HG03558 (cell line): Measurements from ENCODE around the gene TUBGCP2.

Experiments
- ATAC-seq: cut with Tn5 transposase; IDR thresholded peaks from one replicate; pipeline ENCODE4 v1.9.1; 2021; ENCODE audit warnings: moderate number of reproducible peaks; ENCODE audit not compliant: unreplicated experiment; ENCODE audit errors: extremely low read depth

The TUBGCP2 gene

DNA sequence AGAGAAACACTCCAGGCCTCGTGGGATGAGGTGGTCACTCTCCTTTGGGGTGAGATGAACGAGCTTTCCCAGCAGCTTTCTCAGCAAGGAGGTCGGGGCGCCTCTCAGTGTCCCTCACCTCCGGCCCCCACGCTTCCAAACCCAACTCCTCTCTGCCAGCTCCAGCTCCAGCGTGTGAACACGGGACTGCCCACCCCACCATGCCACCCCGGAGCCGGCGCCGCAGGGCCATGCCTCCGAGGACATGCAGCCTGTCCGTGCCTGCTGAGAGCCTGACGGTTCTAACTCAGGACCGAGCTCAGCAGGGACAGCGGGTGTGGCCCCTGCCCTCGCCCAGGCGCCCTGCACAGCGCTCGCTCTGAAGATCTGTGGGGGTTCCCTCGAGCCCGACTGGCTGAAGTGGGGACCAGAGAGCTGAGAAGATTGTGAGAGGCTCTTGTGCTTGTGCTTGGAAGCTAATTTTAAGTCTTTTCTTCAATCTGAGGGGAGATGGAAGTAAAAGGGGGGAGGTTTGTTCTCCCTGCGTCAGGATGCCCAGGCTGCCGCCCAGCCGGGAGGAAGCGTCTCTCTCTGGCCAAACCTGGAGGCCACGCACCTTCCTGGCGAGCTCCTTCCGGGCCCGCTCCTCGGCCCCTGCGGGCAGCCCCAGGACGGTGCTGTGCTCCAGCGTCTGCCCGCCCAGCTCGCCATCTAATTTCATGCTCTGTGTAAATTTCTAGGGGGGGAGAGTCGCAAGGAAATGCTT, 26.9 kb downstream of the TUBGCP2 start:
- no peak for ATAC-seq

DNA sequence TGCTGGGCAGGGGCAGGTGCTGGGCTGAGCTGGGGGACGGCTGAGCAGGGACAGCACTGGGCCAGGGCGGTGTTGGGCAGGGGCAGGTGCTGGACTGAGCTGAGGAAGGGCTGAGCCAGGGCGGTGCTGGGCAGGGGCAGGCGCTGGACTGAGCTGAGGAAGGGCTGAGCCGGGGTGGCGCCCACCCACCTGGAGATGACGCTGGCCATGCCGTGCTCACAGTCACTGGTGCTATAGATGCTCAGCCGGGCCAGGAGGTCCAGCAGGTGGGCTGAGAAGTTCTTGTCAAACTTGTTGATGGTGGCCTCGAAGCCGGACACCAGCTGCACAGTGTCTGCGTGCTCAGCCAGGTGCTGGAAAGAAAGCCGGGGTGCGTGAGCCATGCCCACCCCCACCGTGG, 27.6 kb downstream of the TUBGCP2 start:
- ATAC-seq, result no peak

DNA sequence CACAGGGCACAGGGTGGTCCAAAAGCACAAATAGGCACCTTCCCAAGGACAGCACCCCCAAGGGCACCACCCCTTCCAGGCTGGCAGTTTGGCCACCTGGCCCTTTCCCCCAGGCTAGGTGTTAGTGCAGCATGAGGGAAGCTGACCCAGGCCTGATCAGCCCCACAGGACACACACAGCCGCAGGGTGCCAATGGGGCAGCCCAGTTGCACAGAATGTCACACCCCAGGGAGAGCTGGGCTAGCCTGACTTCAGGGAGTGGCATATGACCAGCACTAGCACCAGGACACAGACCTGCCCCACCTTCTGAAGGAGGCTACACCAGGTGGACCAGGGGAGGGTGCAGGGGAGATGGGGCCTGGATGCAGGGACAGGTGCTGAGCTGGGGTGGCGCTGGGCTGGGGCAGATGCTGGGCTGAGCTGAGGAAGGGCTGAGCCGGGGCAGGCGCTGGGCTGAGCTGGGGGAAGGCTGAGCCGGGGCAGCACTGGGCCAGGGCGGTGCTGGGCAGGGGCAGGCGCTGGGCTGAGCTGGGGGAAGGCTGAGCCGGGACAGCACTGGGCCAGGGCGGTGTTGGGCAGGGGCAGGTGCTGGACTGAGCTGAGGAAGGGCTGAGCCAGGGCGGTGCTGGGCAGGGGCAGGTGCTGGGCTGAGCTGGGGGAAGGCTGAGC, 28.1 kb downstream of the TUBGCP2 start:
- ATAC-seq, result no peak

DNA sequence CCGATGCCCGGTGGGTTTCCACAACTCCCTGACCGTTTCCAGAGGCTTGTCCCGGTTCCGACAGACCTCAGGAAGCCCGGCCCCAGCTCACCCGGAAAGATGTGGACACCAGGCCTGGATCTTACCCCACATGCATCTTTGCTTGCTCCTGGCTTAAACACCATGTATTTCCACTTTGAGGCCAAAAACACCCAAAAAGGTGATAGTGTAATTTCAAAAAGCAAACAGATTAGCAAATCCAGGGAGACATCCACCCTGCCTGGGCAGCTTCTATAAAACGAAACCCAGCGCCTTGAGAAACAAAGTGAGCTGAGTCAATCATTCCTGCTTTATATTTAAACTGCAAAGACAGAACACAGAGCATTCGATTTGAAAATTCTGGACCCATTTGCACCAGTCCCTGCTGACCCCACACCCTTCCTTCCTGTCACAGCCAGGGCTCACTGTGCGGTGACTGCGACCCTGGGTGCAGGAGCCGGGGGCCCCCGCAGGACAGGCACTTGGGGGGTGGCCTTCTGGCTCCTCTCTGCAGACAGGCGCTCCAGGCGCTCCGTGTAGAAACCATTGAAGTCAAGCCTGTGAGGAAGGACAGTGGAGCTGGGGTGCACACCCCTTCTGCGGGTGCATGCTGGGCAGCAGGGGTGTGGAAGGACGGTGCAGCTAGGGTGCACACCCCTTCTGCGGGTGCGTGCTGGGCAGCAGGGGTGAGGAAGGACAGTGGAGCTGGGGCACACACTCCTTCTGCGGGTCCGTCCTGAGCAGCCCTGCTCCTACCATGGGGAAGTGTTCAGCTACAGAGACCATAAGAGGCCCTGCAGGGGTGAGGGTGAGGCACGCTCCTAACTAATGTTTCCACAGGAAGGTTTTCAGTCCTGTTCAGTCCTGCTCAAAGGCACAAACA, 29.1 kb downstream of the TUBGCP2 start:
- ATAC-seq, result no peak

DNA sequence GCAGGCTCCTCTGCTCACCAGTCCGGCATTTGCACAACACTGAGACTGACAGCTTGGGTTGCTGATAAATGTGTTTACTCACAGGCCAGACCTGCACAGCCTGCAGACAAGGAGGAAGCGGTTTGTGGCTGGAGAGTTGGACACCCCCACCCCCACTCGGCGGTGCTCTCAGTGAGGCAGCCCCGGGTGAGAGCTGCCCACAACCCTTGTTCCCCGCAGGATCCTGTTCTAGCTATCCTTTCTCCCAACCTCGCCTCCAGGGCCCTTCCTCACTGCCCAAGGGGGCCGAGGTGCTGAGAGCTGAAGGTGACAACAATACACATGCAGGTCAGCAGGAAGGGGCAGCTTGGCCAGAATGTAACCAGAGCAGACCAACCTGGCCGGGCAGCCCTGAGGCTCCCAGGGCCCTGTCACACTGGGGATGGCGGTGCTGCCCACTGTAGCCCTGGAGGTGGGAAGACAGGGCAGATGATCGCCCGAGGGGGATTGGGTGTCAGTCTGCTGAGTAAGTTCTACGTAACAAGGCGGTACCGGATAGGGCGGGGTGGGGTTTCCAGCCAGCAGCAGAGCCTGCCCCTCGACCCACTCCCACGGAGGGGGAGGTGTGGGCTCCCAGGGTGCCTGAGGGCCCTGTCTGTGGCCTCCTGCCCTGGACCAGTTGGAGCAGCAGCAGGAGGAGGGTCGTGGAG, 30.0 kb downstream of the TUBGCP2 start:
- no peak for ATAC-seq

DNA sequence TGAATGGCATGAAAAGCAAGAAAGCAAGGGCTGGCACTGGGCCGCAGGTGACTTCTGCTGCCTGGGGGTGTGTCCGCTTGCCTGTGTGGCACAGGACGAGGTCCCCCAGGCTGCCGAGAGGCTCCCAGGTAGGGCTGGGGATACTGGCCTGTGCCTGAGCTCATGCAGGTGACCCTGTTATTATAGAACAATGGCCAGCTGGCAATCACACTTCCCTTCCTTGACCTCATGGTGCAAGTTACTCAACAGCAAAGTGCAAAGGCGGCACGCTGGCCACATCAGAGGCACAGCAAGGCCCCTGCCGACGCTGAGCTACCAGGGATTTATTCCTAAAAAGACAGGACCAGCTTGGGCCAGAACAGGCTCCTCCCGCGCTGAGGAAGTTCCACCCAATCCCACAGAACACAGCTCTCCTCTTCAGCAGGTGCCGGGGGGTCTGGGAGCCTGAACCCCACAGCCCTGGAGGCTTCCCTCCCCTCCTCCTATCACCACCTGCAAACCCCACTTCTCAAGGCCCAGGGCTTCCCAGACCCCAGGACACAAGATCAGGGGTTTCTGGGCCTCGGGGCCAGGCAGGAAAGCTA, 30.6 kb downstream of the TUBGCP2 start:
- ATAC-seq, result no peak

DNA sequence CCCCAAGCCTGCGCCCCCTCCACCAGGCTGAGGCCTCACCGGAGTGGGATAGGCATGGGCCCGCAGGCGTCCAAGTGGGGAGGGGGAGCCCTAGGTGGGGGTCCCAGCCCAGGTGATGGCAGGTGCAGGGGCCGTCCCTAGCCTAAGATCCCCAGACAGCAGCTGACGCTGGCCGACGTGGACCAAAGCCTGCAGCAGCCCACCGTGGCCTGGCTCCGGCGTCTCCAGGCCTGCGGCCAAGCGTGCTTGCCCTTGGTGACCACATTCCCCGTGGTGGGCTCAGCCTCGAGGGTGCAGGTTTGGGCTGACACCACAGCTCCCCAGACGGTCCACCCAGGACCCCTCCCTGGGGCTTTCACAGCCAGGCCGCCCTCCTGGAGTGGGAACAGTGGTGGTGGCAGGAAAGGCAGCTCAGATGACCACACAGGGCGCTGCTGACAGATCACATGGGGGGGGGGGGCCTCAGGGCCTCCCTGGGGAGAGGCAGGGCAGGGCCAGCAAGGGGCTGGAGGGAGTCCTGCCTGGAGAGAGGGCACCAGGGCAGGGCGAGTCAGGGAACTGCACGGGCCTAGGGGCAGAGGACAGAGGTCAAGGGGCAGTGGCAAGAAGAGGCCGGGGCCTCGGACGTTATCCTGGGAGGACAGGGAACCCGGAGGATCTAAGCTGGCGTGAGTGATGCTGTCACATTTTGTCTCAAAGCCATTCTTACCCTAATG, 31.2 kb downstream of the TUBGCP2 start:
- no peak for ATAC-seq

DNA sequence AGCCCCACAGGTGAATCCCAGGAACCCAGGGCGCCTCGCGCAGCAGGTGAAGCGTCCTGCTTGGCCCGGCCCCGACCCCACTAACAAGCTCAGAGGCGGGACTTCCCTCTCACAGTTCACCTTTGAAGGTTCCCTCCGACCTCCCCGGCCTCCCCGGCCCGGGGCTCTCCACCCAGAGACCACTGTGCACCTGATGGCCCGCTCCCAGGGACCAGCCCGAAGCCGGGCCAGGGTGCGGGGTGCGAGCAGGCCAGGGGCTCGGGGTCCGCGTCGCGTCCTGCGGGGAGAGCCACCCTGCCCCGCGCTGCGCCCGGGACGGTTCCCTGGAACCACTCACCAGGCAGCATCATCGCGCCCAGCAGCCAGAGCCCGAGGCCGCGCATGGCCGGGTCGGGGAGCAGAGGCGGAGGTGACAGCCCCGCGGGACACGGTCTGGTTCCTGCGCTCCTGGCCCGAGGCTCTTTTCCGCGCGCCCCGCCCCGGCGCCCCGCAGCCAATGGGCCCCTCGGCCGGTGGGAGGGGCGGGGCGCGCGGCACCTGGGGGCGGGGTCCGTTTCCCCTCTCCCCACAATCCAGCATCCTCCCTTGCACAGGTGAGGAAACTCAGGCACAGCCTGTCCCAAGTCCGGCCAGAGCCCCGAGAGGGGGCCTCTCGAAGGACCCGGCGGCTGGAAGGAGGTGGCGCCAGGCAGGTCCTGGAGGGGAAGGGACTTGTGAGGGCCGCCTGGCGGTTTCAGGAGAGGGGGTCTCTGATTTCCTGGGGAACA, 32.1 kb downstream of the TUBGCP2 start, which contains the start of gene ADAM8:
Gene ADAM8 (minus strand): TSS at position 434 of the 767 bp plus-strand sequence. CDS start 51 bp downstream, at position 383.
- ATAC-seq, result no peak

DNA sequence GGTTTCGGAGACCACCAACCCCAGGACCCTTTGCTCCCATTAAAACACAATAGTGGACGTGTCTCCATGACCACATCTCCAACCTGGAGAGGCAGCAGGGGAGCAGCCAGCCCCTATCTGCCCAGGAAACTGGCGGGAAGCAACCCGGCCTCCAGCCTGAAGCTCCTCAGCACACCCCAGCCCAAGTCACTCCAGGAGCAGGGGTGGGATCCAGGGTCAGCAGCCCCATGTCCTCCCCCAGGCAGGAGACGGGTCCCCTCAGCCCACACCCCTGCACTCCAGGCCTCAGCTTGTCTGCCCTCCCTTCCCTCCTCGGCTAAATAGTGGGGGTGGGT, 32.6 kb downstream of the TUBGCP2 start:
- ATAC-seq, result no peak

DNA sequence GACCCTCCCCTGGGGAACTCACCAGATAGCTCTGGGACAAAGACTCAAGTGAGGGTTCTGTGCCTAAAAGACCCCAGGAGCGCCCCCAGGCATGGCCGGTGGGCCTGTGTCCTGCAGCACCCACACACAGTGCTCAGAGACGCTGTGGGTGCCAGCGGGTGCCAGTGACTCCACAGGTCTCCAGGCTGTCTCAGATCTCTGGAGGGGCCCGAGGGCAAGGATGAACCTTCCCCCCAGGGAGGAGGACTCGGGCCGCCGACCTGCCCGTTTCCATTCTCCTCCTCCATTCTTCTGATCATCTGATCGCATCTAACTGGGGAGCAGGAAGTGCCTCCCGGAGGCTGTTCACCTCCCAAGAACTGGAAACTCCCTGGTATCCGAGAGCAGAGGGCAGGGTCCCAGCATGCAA, 33.0 kb downstream of the TUBGCP2 start:
- ATAC-seq, result peak; percentile 23

DNA sequence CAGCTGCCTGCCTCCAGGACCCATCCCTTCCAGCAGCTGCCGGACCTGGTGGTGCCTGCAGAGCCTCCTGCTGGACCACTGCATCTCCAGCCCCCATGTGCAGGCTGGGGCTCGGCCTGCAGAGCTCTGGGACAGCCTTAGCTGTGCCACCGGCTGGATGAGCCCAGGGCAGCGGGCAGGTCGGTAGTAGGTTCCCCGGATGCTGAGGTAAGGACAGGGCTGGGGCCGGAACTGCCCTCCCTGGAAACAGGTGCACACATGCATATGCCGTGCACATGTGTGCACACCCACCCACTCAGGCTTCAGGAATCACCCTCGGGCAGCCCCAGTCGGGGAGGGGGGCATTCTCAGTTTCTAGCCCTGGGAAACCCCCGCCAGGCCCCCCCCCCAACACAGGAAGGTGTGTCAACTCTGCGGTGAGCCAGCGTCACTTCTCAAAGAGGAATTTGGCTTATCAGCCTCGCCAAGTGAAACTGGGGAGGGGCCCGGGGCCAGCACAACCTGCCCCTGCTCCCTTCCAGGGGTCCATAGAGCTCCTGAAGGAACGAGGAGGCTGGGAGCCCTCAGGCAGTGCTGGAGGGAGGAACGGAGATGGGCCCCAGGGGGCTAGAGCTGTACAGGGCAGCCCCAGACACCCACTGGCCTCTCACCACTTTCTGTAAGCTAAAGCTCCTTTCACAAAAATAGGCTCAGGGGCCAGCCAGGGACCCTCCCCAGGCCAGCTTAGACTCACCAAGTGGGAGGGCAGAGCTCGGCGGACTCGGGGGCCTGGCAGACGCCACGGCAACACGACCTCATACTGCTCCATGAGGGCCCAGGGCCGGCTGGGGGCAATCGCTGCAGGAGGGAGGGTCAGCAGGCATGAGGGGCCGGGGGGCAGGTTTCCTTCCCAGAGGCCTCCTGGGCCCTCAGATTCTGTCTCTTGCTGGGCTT, 33.7 kb downstream of the TUBGCP2 start:
- ATAC-seq, result peak; percentile 27

DNA sequence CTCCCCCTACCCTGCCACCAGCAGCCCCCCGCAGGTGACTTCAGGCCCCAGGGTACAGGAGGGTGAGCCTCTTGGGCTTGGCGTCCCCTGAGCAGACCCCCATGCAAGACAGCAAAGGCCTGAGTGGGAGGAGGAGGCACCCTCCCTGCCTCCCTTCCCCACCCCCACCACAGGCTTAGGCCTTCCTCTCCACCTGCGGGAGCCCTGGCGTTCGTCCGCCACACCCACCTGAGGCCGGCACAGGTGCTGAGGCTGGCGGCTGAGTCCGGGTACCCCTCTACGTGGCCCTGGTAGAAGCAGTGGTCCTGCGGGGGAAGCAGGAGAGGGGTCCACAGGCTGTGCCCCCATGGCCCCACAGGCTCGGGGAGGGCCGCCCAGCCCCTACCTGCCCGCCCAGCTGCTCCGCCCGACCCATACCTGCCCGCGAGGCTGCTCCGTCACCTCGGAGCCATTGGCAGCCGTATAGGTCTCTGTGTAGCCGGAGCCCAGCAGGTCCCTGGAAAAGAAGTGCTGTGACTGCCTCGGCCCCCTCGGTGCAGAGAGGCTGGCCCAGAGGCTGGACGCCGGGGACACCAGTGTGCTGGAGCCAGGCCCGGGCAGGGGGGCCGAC, 35.0 kb downstream of the TUBGCP2 start:
- no peak for ATAC-seq

DNA sequence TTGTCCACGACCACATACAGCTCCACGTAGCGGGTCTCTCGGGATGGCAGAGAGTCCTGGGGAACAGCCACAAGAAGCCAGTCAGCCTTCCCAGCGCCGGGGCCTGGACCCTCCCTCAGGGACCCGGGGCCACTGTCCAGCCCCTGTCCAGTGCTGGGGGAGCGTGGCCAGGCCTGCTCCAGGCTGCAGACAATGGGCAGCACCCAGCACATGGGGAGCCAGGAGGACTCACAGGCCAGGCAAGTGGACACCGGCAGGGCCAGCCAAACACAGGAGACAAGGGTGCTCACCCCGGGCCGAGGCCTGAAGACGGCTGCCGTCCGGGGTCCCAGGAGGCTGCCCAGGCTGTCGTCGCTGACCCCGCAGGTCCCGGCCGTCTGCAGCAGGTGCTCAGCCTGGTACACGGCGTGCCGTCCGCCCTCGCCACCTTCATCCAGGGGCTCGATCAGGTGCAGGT, 35.7 kb downstream of the TUBGCP2 start:
- no peak for ATAC-seq

DNA sequence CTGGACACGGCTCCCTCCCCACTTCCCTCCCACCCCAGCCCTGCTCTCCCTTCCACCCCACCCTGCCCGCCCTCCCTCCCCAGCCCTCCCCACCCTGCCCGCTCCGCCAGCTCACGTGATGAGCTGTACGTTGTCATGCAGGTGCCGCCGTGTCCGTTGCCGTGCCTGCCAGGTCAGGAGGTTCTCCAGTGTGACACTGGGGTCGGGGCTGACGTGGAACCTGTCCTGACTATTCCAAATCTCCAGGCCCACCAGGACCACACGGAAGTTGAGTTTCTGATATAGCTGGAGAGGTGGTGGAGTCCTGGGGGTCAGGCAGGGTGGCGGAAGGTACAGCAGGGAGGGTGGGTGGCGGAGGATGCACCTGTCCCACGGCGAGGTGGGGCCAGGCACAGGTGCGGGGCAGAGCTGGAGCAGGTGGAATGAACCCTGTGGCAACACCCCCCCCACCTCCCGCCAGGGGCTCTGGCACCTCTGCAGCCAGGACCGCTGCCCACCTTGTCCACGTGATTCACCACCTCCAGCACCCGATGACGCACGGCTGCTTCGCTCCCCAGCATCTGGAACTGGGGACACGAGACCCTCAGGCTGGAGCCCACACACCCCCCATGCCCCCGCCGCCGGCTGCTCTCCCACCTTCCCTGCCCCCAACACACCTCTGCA, 36.2 kb downstream of the TUBGCP2 start:
- ATAC-seq, result no peak

DNA sequence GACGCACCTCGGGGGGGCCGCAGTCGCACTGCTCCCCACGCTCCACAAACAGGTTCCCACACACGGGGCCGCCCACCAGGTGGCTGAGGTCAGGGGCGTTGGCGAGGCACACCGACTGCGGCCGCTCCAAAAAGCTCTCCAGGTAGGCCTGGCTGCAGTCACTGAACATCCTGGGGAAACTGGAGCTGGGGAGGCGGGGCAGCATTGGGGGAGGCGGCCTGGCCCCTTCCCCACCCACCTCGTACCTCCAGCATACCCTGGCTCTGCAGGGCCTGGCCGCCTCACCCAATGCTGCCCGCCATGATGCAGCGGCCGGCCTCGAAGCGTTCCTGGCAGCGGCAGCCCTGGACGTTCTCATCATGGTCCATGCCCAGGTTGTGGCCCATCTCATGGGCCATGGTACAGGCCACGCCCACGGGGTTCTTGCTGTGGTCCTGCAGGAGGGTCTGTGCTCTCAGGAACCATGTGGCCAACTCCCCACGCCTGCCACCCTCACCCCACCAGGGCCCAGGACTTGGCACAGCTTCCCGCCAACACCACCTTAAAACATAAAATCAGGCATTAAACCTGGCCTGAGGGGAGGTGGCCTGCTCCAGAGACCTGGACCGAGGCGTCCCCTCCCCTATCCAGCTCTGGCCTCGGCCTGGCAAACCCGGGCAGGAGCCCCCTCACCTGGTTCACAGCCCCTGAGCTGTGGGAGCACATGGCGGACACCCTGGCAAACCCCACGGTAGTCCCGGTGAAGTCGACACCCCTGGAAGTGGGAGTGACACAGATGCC, 37.0 kb downstream of the TUBGCP2 start:
- ATAC-seq, result no peak

DNA sequence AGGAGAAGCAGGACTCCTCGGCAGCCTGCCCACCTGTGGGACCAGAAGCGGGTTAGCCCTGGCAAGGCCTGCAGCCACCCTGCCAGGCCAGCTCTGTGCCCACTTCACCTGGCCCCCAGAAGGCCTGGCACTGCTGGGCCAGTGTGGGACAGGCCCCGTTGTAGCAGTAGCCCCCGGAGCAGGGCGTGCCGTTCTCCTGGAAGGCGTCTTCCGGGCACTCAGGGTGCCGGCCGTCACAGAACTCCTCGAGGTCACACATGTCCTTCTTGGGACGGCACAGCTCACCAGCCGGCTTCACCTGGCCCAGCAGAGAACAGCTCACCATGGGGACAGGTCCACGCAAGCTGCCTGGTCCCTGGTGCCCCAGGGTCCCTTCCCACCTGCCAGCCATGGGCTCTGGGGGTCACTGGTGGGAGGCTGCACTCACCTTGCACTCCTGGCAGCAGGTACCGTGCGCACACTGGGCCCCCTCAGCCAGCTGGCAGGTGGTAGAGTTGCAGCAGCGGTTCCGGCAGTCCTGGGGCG, 37.8 kb downstream of the TUBGCP2 start:
- no peak for ATAC-seq
